OCI-LY1 (cell line): Measurements from ENCODE around the gene RIN1.

Experiments used
- H2AFZ ChIP-seq: fragments of 200-600 bp; sonication (generic), shearing (Covaris generic); 2 replicates; pipeline ENCODE4 v1.6.0; 2014; ENCODE audit warnings: antibody characterized with exemption, mild to moderate bottlenecking, low read length
- H3F3A ChIP-seq: fragments of 200-600 bp; sonication (generic), shearing (Covaris generic); 2 replicates; pipeline ENCODE4 v1.6.0; 2014; ENCODE audit warnings: mild to moderate bottlenecking, antibody characterized with exemption, low read length, moderate library complexity; ENCODE audit not compliant: insufficient read depth
- H3K27ac ChIP-seq: fragments of 200-600 bp; sonication (generic); 2 replicates; pipeline ENCODE4 v1.5.1; 2014; ENCODE audit warnings: low read length, mixed run types, mild to moderate bottlenecking, low read depth; ENCODE audit not compliant: poor library complexity, severe bottlenecking
- H3K27me3 ChIP-seq: fragments of 200-600 bp; sonication (generic); 2 replicates; pipeline ENCODE4 v1.6.0; 2014; ENCODE audit warnings: antibody characterized with exemption, mild to moderate bottlenecking, low read length, moderate library complexity; ENCODE audit not compliant: insufficient read depth
- H3K36me3 ChIP-seq: fragments of 200-600 bp; sonication (generic); 2 replicates; pipeline ENCODE4 v1.6.1; 2014; ENCODE audit warnings: mild to moderate bottlenecking, antibody characterized with exemption, low read length, moderate library complexity, mixed read lengths; ENCODE audit not compliant: insufficient read depth
- H3K4me1 ChIP-seq: fragments of 200-600 bp; sonication (generic); 2 replicates; pipeline ENCODE4 v1.5.1; 2014; ENCODE audit warnings: mild to moderate bottlenecking, low read length, moderate library complexity; ENCODE audit not compliant: insufficient read depth, severe bottlenecking
- H3K4me2 ChIP-seq: fragments of 200-600 bp; sonication (generic), shearing (Covaris generic); 2 replicates; pipeline ENCODE4 v1.6.1; 2014; ENCODE audit warnings: low read length
- H3K4me3 ChIP-seq: fragments of 200-600 bp; sonication (generic); 2 replicates; pipeline ENCODE4 v1.5.1; 2014; ENCODE audit warnings: low read length, low read depth, mild to moderate bottlenecking, mixed read lengths; ENCODE audit not compliant: poor library complexity, severe bottlenecking
- H3K79me2 ChIP-seq: fragments of 200-600 bp; shearing (Covaris generic); 2 replicates; pipeline ENCODE4 v1.6.1; 2016; ENCODE audit warnings: mixed run types, low read length, mixed read lengths; ENCODE audit not compliant: insufficient read depth
- H3K9ac ChIP-seq: fragments of 200-600 bp; sonication (generic), shearing (Covaris generic); 2 replicates; pipeline ENCODE4 v1.6.1; 2014; ENCODE audit warnings: mild to moderate bottlenecking, low read length, mixed read lengths
- H3K9me2 ChIP-seq: fragments of 200-600 bp; sonication (generic), shearing (Covaris generic); 2 replicates; pipeline ENCODE4 v1.6.1; 2014; ENCODE audit warnings: low read depth, mild to moderate bottlenecking, low read length, mixed read lengths
- H3K9me3 ChIP-seq: fragments of 200-600 bp; shearing (Covaris generic); 2 replicates; pipeline ENCODE4 v1.6.1; 2014; ENCODE audit warnings: low read length, mixed read lengths
- H4K20me1 ChIP-seq: fragments of 200-600 bp; sonication (generic), shearing (Covaris generic); 2 replicates; pipeline ENCODE4 v1.6.0; 2016; ENCODE audit warnings: mild to moderate bottlenecking, low read length; ENCODE audit not compliant: insufficient read depth
- CTCF ChIP-seq: fragments of 200-600 bp; sonication (generic), shearing (Covaris generic); IDR thresholded peaks from 2 replicates; pipeline ENCODE4 v1.5.1; 2017; ENCODE audit warnings: mild to moderate bottlenecking, antibody characterized with exemption, low read length, moderate library complexity, mixed read lengths
- EZH2 ChIP-seq: fragments of 200-600 bp; sonication (generic), shearing (Covaris generic); IDR thresholded peaks from 2 replicates; pipeline ENCODE4 v1.8.0; 2017; ENCODE audit warnings: borderline replicate concordance, mixed run types, mild to moderate bottlenecking, antibody characterized with exemption, low read length, moderate library complexity, mixed read lengths

Gene RIN1

GRCh38 chr11:66368484-66368883 is 32.2 kb upstream of the RIN1 start:
- Histone ChIP-seq H3K27me3 (no peaks in the 10 kb centered on the region), H3K4me3 (no peak overlapping the region), H3K36me3 (peaks cover 61% of the 10 kb centered on the region), H3K4me1 (peaks cover 21% of the 10 kb centered on the region), H3F3A (peaks cover 6% of the 10 kb centered on the region), H3K9ac (no peak overlapping the region), H3K27ac (no peak overlapping the region), H3K9me3 (no peaks in the 10 kb centered on the region), H4K20me1 (no peaks in the 10 kb centered on the region), H2AFZ (no peak overlapping the region), H3K79me2 (peaks cover 4% of the 10 kb centered on the region; the same call in 1 of the 2 replicates), H3K4me2 (no peak overlapping the region), H3K9me2 (no peaks in the 10 kb centered on the region)
- TF ChIP-seq EZH2 (no peak), CTCF (no peak)

GRCh38 chr11:66367561-66368312 is 31.5 kb upstream of the RIN1 start:
- no peak overlapping the region for H3K4me3 ChIP-seq
- TF ChIP-seq CTCF (no peak), EZH2 (no peak)
- H3K9me2 ChIP-seq, result no peaks in the 10 kb centered on the region
- no peaks in the 10 kb centered on the region for H3K9me3 ChIP-seq
- no peak overlapping the region for H3K9ac ChIP-seq
- no peak overlapping the region for H2AFZ ChIP-seq
- peaks cover 68% of the 10 kb centered on the region for H3K36me3 ChIP-seq
- H3K79me2 ChIP-seq, result peaks cover 4% of the 10 kb centered on the region; the same call in 1 of the 2 replicates
- H3K4me2 ChIP-seq, result no peak overlapping the region
- no peaks in the 10 kb centered on the region for H3K27me3 ChIP-seq
- no peaks in the 10 kb centered on the region for H4K20me1 ChIP-seq
- no peak overlapping the region for H3K27ac ChIP-seq
- peaks cover 20% of the 10 kb centered on the region for H3K4me1 ChIP-seq
- peaks cover under 1% of the 10 kb centered on the region; the same call in 1 of the 2 replicates for H3F3A ChIP-seq

DNA sequence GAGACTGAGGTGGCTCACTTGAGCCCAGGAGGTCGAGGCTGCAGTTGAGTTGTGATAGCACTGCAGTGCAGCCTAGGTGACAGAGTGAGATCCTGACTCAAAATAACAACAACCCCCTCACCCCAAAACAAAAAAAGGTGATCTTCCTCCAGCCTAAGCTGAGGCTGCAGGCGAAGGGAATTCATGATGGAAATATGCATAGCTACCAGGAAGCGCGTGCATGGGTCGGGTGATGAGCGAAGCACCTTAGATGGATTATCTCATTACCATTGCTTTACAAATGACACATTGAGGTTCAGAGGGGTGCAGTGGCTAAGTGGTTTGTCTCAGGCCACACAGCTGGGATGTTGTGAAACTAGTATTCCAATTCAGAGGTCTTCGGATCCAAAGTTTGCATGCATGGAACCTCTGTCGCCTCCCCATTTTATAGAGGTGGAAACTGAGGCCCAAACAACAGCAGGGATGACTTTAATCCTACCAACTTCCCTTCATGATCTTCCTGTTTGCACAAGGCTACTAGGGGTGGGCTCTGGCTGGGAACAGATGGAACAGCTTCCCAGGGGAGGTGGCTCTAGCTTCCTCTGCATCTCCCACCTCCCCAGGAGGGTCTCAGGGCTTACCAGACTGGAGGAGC is 30.7 kb upstream of the RIN1 start:
- Histone ChIP-seq H2AFZ (no peak overlapping the region), H3K9me2 (no peaks in the 10 kb centered on the region), H3K27ac (no peak overlapping the region), H3F3A (no peaks in the 10 kb centered on the region), H3K4me3 (no peak overlapping the region), H3K27me3 (no peaks in the 10 kb centered on the region), H3K4me2 (no peak overlapping the region), H3K79me2 (peaks cover 4% of the 10 kb centered on the region; the same call in 1 of the 2 replicates), H3K9me3 (no peaks in the 10 kb centered on the region), H4K20me1 (no peaks in the 10 kb centered on the region), H3K9ac (no peak overlapping the region), H3K4me1 (peaks cover 12% of the 10 kb centered on the region), H3K36me3 (peaks cover 76% of the 10 kb centered on the region)
- TF ChIP-seq EZH2 (no peak), CTCF (no peak)
